Dedifferentiated amniotic fluid mesenchymal stem cell (primary cell): ENCODE results near the gene ERP27.

ENCODE experiments used
- DNase-seq: peaks from one replicate; pipeline ENCODE4 v3.0.0-alpha.2; 2016; ENCODE audit errors: extremely low spot score

Gene ERP27

GRCh38 chr12:14871247-14871646 is 67.1 kb downstream of the ERP27 start:
- no peak for DNase-seq

- no peak for DNase-seq
These were observed 69.3 kb downstream of the ERP27 start for GRCh38 chr12:14868916-14869506.
